ENCODE data around the gene GJC1. TPM values are rescaled to one million over a fixed set of nuclear protein-coding genes. Genes with fewer than 3 reads are reported as not detected.

Gene GJC1
- total RNA-seq, 1 donor from 2014 or later: 36.9 TPM

GRCh38 chr17:44766409-44767038, 63.6 kb downstream of the GJC1 start:
- DNase-seq (ENCODE audit: low read depth): no peak
- no peak overlapping the region for H3K4me3 ChIP-seq (ENCODE audit: low read depth, low read length)
- no peaks in the 10 kb centered on the region for H3K36me3 ChIP-seq (ENCODE audit: control insufficient read depth, insufficient read depth, low read length)
- no peak for TF ChIP-seq CTCF (IDR thresholded peaks at IDR 0.05; ENCODE audit: insufficient read depth, low read length, poor library complexity, severe bottlenecking)
- H3K27me3 ChIP-seq (ENCODE audit: control insufficient read depth, insufficient read depth, low read length): peaks cover 11% of the 10 kb centered on the region

- Histone ChIP-seq H3K27me3 (ENCODE audit: control insufficient read depth, insufficient read depth, low read length) (peaks cover 12% of the 10 kb centered on the region), H3K4me3 (ENCODE audit: low read depth, low read length) (no peak overlapping the region), H3K36me3 (ENCODE audit: control insufficient read depth, insufficient read depth, low read length) (no peaks in the 10 kb centered on the region)
- TF ChIP-seq CTCF (IDR thresholded peaks at IDR 0.05; ENCODE audit: insufficient read depth, low read length, poor library complexity, severe bottlenecking): no peak
- DNase-seq (ENCODE audit: low read depth): no peak
These were observed 64.1 kb downstream of the GJC1 start for GRCh38 chr17:44765965-44766364.

- no peak overlapping the region for H3K4me3 ChIP-seq (ENCODE audit: low read depth, low read length)
- TF ChIP-seq CTCF (IDR thresholded peaks at IDR 0.05; ENCODE audit: insufficient read depth, low read length, poor library complexity, severe bottlenecking): no peak
- DNase-seq (ENCODE audit: low read depth): no peak
- no peaks in the 10 kb centered on the region for H3K36me3 ChIP-seq (ENCODE audit: control insufficient read depth, insufficient read depth, low read length)
- H3K27me3 ChIP-seq (ENCODE audit: control insufficient read depth, insufficient read depth, low read length): peaks cover 28% of the 10 kb centered on the region
These were observed 66.9 kb downstream of the GJC1 start for GRCh38 chr17:44763170-44763569.

GRCh38 chr17:44761932-44762810, 67.9 kb downstream of the GJC1 start:
- H3K27me3 ChIP-seq (ENCODE audit: control insufficient read depth, insufficient read depth, low read length): peaks cover 34% of the 10 kb centered on the region
- no peaks in the 10 kb centered on the region for H3K36me3 ChIP-seq (ENCODE audit: control insufficient read depth, insufficient read depth, low read length)
- TF ChIP-seq CTCF (IDR thresholded peaks at IDR 0.05; ENCODE audit: insufficient read depth, low read length, poor library complexity, severe bottlenecking): no peak
- no peak overlapping the region for H3K4me3 ChIP-seq (ENCODE audit: low read depth, low read length)
- DNase-seq (ENCODE audit: low read depth): no peak

GRCh38 chr17:44760474-44761308, 69.4 kb downstream of the GJC1 start:
- Histone ChIP-seq H3K4me3 (ENCODE audit: low read depth, low read length) (no peak overlapping the region), H3K36me3 (ENCODE audit: control insufficient read depth, insufficient read depth, low read length) (no peaks in the 10 kb centered on the region), H3K27me3 (ENCODE audit: control insufficient read depth, insufficient read depth, low read length) (peaks cover 27% of the 10 kb centered on the region)
- no peak for DNase-seq (ENCODE audit: low read depth)
- TF ChIP-seq CTCF (IDR thresholded peaks at IDR 0.05; ENCODE audit: insufficient read depth, low read length, poor library complexity, severe bottlenecking): no peak
